ENCODE data around the gene TPR. TPM values are rescaled to one million over a fixed set of nuclear protein-coding genes. Genes with fewer than 3 reads are reported as not detected.

Gene TPR
- total RNA-seq, 1 experiment from 2014 or later: 157 TPM

- H3K4me3 Mint-ChIP-seq (ENCODE audit: low read depth, unreplicated experiment): no peak overlapping the region
- H3K36me3 Mint-ChIP-seq (ENCODE audit: insufficient read depth, unreplicated experiment): peaks cover 52% of the 10 kb centered on the region
- TF ChIP-seq CTCF (IDR thresholded peaks at IDR 0.05; ENCODE audit: unreplicated experiment): no peak
- CTCF ChIA-PET: no interaction called here
- no peak overlapping the region for H3K27ac Mint-ChIP-seq (ENCODE audit: unreplicated experiment)
- BruUV-seq (replicated peaks): no TSS peak
- H3K27me3 Mint-ChIP-seq (ENCODE audit: unreplicated experiment): no peaks in the 10 kb centered on the region
- no peaks in the 10 kb centered on the region for H3K4me1 Mint-ChIP-seq (ENCODE audit: low read depth, unreplicated experiment)
- intact Hi-C loops (cut with micrococcal nuclease; ENCODE audit: unreplicated experiment): no loop called here
- DNase-seq: no peak
- no peaks in the 10 kb centered on the region for H3K9me3 Mint-ChIP-seq (ENCODE audit: low read depth, unreplicated experiment)
These were observed 34.3 kb downstream of the TPR start for GRCh38 chr1:186340772-186341171.

- no TSS peak for BruUV-seq (replicated peaks)
- no peaks in the 10 kb centered on the region for H3K4me1 Mint-ChIP-seq (ENCODE audit: low read depth, unreplicated experiment)
- H3K27me3 Mint-ChIP-seq (ENCODE audit: unreplicated experiment): no peaks in the 10 kb centered on the region
These were observed 37.5 kb downstream of the TPR start for GRCh38 chr1:186337554-186337953.

GRCh38 chr1:186330758-186331157 is 44.3 kb downstream of the TPR start:
- Mint-ChIP-seq H3K27ac (ENCODE audit: unreplicated experiment) (no peak overlapping the region), H3K36me3 (ENCODE audit: insufficient read depth, unreplicated experiment) (peaks cover 50% of the 10 kb centered on the region), H3K4me3 (ENCODE audit: low read depth, unreplicated experiment) (no peak overlapping the region), H3K27me3 (ENCODE audit: unreplicated experiment) (no peaks in the 10 kb centered on the region), H3K4me1 (ENCODE audit: low read depth, unreplicated experiment) (no peaks in the 10 kb centered on the region), H3K9me3 (ENCODE audit: low read depth, unreplicated experiment) (no peaks in the 10 kb centered on the region)
- no peak for DNase-seq
- CTCF ChIA-PET: interaction anchor here (0.6 to 1.1 kb wide), 2 partner anchors 14 to 51 kb away, joined by 3 to 6 read pairs; no protein-coding TSS in a partner anchor
- no peak for TF ChIP-seq CTCF (IDR thresholded peaks at IDR 0.05; ENCODE audit: unreplicated experiment)
- BruUV-seq (replicated peaks): no TSS peak
- intact Hi-C loops (cut with micrococcal nuclease; ENCODE audit: unreplicated experiment): no loop called here

More at GRCh38 chr1:186337554-186337953, 37.5 kb downstream of the TPR start:
- no peak for DNase-seq
- TF ChIP-seq CTCF (IDR thresholded peaks at IDR 0.05; ENCODE audit: unreplicated experiment): no peak
- Mint-ChIP-seq H3K9me3 (ENCODE audit: low read depth, unreplicated experiment) (no peaks in the 10 kb centered on the region), H3K27ac (ENCODE audit: unreplicated experiment) (no peak overlapping the region), H3K36me3 (ENCODE audit: insufficient read depth, unreplicated experiment) (peaks cover 52% of the 10 kb centered on the region), H3K4me3 (ENCODE audit: low read depth, unreplicated experiment) (no peak overlapping the region)
- CTCF ChIA-PET: no interaction called here
- intact Hi-C loops (cut with micrococcal nuclease; ENCODE audit: unreplicated experiment): no loop called here

DNA sequence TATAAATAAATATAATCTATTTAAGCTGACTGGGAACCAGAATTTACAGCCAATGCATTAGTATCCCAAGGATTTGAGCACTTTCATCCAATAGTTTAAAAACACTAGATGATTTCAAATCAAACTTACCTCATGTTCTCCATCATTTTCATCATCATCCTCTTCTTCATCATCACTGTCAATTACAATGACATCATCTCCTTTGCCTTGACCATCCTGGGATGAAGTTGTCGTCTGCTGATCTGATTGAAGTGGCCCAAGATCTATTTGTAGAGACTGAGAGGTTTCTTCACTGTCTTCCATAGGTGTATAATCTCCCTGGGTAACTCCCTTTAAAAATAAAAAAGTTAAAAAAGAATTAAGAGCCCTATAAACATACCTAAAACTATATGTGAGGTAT is 47.7 kb downstream of the TPR start:
- CTCF ChIA-PET: no interaction called here
- no peaks in the 10 kb centered on the region for H3K9me3 Mint-ChIP-seq (ENCODE audit: low read depth, unreplicated experiment)
- H3K27me3 Mint-ChIP-seq (ENCODE audit: unreplicated experiment): no peaks in the 10 kb centered on the region
- H3K27ac Mint-ChIP-seq (ENCODE audit: unreplicated experiment): no peak overlapping the region
- intact Hi-C loops (cut with micrococcal nuclease; ENCODE audit: unreplicated experiment): loop anchor here (5.0 kb wide), 1 partner anchor 35 kb away; no protein-coding TSS in a partner anchor
- TF ChIP-seq CTCF (IDR thresholded peaks at IDR 0.05; ENCODE audit: unreplicated experiment): no peak
- H3K36me3 Mint-ChIP-seq (ENCODE audit: insufficient read depth, unreplicated experiment): peaks cover 56% of the 10 kb centered on the region
- no TSS peak for BruUV-seq (replicated peaks)
- H3K4me3 Mint-ChIP-seq (ENCODE audit: low read depth, unreplicated experiment): no peak overlapping the region
- DNase-seq: no peak
- H3K4me1 Mint-ChIP-seq (ENCODE audit: low read depth, unreplicated experiment): no peaks in the 10 kb centered on the region

Measured in Calu3 (cell line).